Hepatocyte (in vitro differentiated cells): ENCODE data around the gene LRRK2. TPM values are rescaled to one million over a fixed set of nuclear protein-coding genes. Genes with fewer than 3 reads are reported as not detected.

Source experiments
- DNase-seq: peaks from one replicate; pipeline ENCODE4 v3.0.0-alpha.2; 2016; ENCODE audit warnings: low spot score
- H2AFZ ChIP-seq: fragments of 200-600 bp; sonication (generic); 2 replicates; pipeline ENCODE4 v1.6.0; 2016; ENCODE audit warnings: antibody characterized with exemption, mild to moderate bottlenecking
- H3K27ac ChIP-seq: fragments of 200-600 bp; sonication (generic); 2 replicates; pipeline ENCODE4 v1.5.1; 2016; ENCODE audit warnings: mild to moderate bottlenecking
- H3K27me3 ChIP-seq: fragments of 200-600 bp; sonication (generic); 2 replicates; pipeline ENCODE4 v1.6.1; 2016
- H3K36me3 ChIP-seq: fragments of 200-600 bp; sonication (generic); replicated peaks from 2 replicates; pipeline ENCODE4 v1.5.1; 2016; ENCODE audit warnings: low read depth; ENCODE audit not compliant: insufficient read depth
- H3K4me1 ChIP-seq: fragments of 200-600 bp; sonication (generic); 2 replicates; pipeline ENCODE4 v1.5.1; 2016; ENCODE audit warnings: mild to moderate bottlenecking, moderate library complexity; ENCODE audit not compliant: insufficient read depth
- H3K4me2 ChIP-seq: fragments of 200-600 bp; sonication (generic); 2 replicates; pipeline ENCODE4 v1.6.0; 2016
- H3K4me3 ChIP-seq: fragments of 200-600 bp; sonication (generic); 2 replicates; pipeline ENCODE4 v1.5.1; 2016; ENCODE audit warnings: mild to moderate bottlenecking
- H3K79me2 ChIP-seq: fragments of 200-600 bp; sonication (generic); 2 replicates; pipeline ENCODE4 v1.6.0; 2017; ENCODE audit warnings: mild to moderate bottlenecking
- H3K9me2 ChIP-seq: fragments of 200-600 bp; sonication (generic); replicated peaks from 2 replicates; pipeline ENCODE4 v1.6.0; 2017; ENCODE audit warnings: mild to moderate bottlenecking; ENCODE audit not compliant: insufficient read depth
- H3K9me3 ChIP-seq: fragments of 200-600 bp; sonication (generic); 2 replicates; pipeline ENCODE4 v1.5.1; 2016; ENCODE audit warnings: low read depth, mild to moderate bottlenecking
- H4K20me1 ChIP-seq: fragments of 200-600 bp; sonication (generic); 2 replicates; pipeline ENCODE4 v1.6.0; 2016; ENCODE audit warnings: mild to moderate bottlenecking; ENCODE audit not compliant: insufficient read depth, poor library complexity, severe bottlenecking
- CTCF ChIP-seq: fragments of 200-600 bp; sonication (generic); IDR thresholded peaks from 2 replicates; pipeline ENCODE4 v1.5.1; 2016; ENCODE audit warnings: antibody characterized with exemption, mild to moderate bottlenecking; ENCODE audit not compliant: poor library complexity
- EZH2 ChIP-seq: fragments of 200-600 bp; sonication (generic); IDR thresholded peaks from 2 replicates; pipeline ENCODE4 v1.6.1; 2016; ENCODE audit warnings: antibody characterized with exemption, mild to moderate bottlenecking, borderline replicate concordance
- EZH2phosphoT487 ChIP-seq: fragments of 200-600 bp; sonication (generic); IDR thresholded peaks from one replicate; pipeline ENCODE4 v1.6.1; 2018; ENCODE audit warnings: antibody characterized with exemption, mild to moderate bottlenecking, low read depth, moderate library complexity; ENCODE audit not compliant: unreplicated experiment, severe bottlenecking
- WGBS: methylation state at CpG from one replicate; pipeline ENCODE4 v1.1.6; 2016; ENCODE audit warnings: low lambda C conversion rate; ENCODE audit errors: missing lambda C conversion rate; 5-methylcytosine and 5-hydroxymethylcytosine counted together
- polyA plus RNA-seq: library from polyadenylated mRNA; unstranded; fragments of >200 nt; fragmentation: Nextera tagmentation; extraction: Ambion mirVana; gene quantifications from 2 replicates; pipeline ENCODE4 v1.2.1, GENCODE V29; 2016
- total RNA-seq: library from RNA; depleted of rRNA; stranded (reverse); fragments of >200 nt; gene quantifications from 2 replicates; pipeline ENCODE4 v1.2.3, GENCODE V29; 2014

The LRRK2 gene
- total and polyA plus RNA-seq, 2 experiments from 2014 or later = 0.76 to 4.9 TPM

GRCh38 chr12:40226705-40227104 is 1.9 kb downstream of the LRRK2 start:
- Histone ChIP-seq H3K27ac (no peak overlapping the region), H4K20me1 (no peaks in the 10 kb centered on the region), H3K4me3 (no peak overlapping the region), H3K4me2 (no peak overlapping the region), H3K9me2 (no peaks in the 10 kb centered on the region), H2AFZ (no peak overlapping the region), H3K36me3 (no peaks in the 10 kb centered on the region), H3K4me1 (peaks cover 4% of the 10 kb centered on the region), H3K27me3 (no peaks in the 10 kb centered on the region), H3K79me2 (no peaks in the 10 kb centered on the region), H3K9me3 (no peaks in the 10 kb centered on the region)
- WGBS = 82% methylated on average over 4 of the region's 4 CpGs
- TF ChIP-seq CTCF (no peak), EZH2phosphoT487 (no peak), EZH2 (no peak)
- DNase-seq = no peak

DNA sequence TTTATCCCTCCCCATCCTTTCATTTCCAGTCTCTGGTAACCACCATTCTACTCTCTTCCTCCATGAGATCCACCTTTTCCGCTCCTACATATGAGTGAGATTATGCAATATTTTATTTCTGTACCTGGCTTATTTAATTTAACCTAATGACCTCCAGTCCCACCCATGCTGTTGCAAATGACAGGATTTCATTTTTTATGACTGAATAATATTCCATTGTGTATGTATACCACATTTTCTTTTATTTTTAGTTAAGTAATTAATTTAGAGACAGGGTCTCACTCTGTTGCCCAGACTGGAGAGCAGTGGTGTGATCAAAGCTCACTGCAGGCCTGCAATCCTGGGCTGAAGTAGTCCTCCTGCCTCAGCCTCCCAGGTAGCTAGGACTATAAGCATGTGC is 2.6 kb downstream of the LRRK2 start:
- Histone ChIP-seq H3K27ac (no peak overlapping the region), H3K36me3 (no peaks in the 10 kb centered on the region), H3K4me3 (no peak overlapping the region), H3K4me2 (no peak overlapping the region), H4K20me1 (no peaks in the 10 kb centered on the region), H3K4me1 (peaks cover 4% of the 10 kb centered on the region), H3K27me3 (no peaks in the 10 kb centered on the region), H3K79me2 (no peaks in the 10 kb centered on the region), H2AFZ (no peak overlapping the region), H3K9me3 (no peaks in the 10 kb centered on the region), H3K9me2 (no peaks in the 10 kb centered on the region)
- DNase-seq = no peak
- WGBS = 100% methylated on average over 1 of the region's 1 CpG
- TF ChIP-seq EZH2phosphoT487 (no peak), EZH2 (no peak)

DNA sequence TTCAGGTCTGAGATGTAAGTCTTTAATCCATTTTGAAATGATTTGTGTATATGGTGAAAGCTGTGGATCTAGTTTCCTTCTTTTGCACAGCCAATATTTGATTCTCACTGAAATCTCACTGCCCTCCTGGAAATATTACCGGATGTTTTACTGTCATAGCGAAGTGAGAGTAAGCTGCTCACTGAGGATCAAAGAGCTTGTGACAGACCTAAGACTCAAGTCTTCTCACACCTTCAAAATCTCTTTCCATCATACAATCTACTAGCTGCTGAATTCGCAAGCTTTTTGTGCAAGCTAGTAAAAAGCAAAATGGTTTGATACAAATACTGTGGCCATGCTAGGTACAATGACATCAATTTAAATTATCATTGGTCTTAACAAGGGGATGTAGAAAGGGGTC is 3.9 kb downstream of the LRRK2 start:
- Histone ChIP-seq H4K20me1 (no peaks in the 10 kb centered on the region), H3K4me2 (no peak overlapping the region), H3K9me3 (no peaks in the 10 kb centered on the region), H3K27ac (no peak overlapping the region), H3K27me3 (no peaks in the 10 kb centered on the region), H3K36me3 (no peaks in the 10 kb centered on the region), H3K79me2 (no peaks in the 10 kb centered on the region), H3K4me3 (no peak overlapping the region), H3K9me2 (no peaks in the 10 kb centered on the region), H3K4me1 (peaks cover 4% of the 10 kb centered on the region), H2AFZ (no peak overlapping the region)
- no peak for DNase-seq
- TF ChIP-seq EZH2phosphoT487 (no peak), CTCF (no peak), EZH2 (no peak)
- 66% methylated on average over 3 of the region's 3 CpGs for WGBS

DNA sequence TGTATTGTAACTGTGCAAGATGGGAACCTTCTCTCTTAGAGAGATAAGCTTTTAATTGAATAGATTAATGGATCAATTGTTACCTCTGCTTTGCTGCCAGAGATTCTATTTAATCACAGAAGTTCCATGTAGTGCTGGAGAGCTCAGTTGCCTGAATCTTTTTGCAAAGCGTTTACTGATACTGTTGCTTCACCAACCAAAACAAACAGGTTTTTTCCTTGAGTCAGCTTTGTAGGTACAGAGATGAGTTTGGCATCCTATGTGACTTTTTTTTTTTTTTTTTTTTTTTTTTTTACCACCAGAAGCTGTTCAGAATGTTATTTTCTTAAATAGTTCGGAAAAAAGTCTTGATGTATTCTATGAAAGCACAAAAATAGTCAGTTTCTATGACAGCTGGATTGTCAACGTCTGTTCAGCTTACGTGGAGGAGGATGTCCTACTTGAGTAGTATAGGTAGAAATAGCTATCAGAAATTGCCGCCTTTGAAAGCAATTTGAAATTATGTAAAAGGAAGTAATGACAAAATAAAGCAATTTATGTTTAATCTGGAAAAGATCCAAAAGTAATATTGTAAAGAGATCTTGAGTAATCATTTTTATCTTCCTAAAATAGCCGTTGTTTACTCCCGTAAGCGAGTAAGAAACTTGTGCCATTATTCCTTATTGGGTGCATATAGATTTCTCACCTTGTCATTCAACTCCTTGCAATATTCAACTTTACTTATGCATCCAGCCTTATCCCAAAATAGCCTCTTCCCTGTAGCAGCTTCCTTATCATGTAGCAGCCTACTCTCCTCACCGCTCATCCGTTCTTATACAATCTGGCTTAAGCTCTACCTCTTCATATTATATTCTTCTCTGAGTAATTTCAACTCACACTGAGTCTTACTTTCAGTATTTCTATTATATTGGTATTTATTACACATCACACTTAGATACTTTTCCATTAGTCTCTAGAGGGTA is 5.2 kb downstream of the LRRK2 start:
- Histone ChIP-seq H3K27ac (no peak overlapping the region), H2AFZ (no peak overlapping the region), H4K20me1 (no peaks in the 10 kb centered on the region), H3K36me3 (no peaks in the 10 kb centered on the region), H3K4me3 (no peak overlapping the region), H3K4me2 (no peak overlapping the region), H3K27me3 (no peaks in the 10 kb centered on the region), H3K4me1 (no peaks in the 10 kb centered on the region), H3K79me2 (no peaks in the 10 kb centered on the region), H3K9me2 (no peaks in the 10 kb centered on the region), H3K9me3 (no peaks in the 10 kb centered on the region)
- WGBS = 89% methylated on average over 10 of the region's 10 CpGs
- TF ChIP-seq EZH2phosphoT487 (no peak), EZH2 (no peak), CTCF (no peak)
- DNase-seq = no peak
